ENCODE results near the gene PTCHD1.

Gene PTCHD1

GRCh38 chrX:23396263-23396662 is 61.6 kb downstream of the PTCHD1 start:
- Mint-ChIP-seq H3K4me3 (no peak overlapping the region), H3K27me3 (no peaks in the 10 kb centered on the region), H3K27ac (no peak overlapping the region), H3K9me3 (no peaks in the 10 kb centered on the region), H3K36me3 (no peaks in the 10 kb centered on the region), H3K4me1 (no peaks in the 10 kb centered on the region)
- no peak for DNase-seq
- CTCF ChIA-PET, result no interaction called here

GRCh38 chrX:23398570-23398969 is 63.9 kb downstream of the PTCHD1 start:
- no peak overlapping the region for H3K27ac Mint-ChIP-seq
- no peaks in the 10 kb centered on the region for H3K36me3 Mint-ChIP-seq
- H3K4me3 Mint-ChIP-seq, result no peak overlapping the region
- CTCF ChIA-PET, result no interaction called here
- DNase-seq, result no peak
- no peaks in the 10 kb centered on the region for H3K4me1 Mint-ChIP-seq
- H3K9me3 Mint-ChIP-seq, result no peaks in the 10 kb centered on the region
- no peaks in the 10 kb centered on the region for H3K27me3 Mint-ChIP-seq

- CTCF ChIA-PET, result no interaction called here
- Mint-ChIP-seq H3K4me3 (no peak overlapping the region), H3K27me3 (no peaks in the 10 kb centered on the region), H3K9me3 (no peaks in the 10 kb centered on the region), H3K4me1 (no peaks in the 10 kb centered on the region), H3K36me3 (no peaks in the 10 kb centered on the region), H3K27ac (no peak overlapping the region)
- no peak for DNase-seq
These were observed 69.2 kb downstream of the PTCHD1 start for GRCh38 chrX:23403849-23404248.

GRCh38 chrX:23422912-23423311 is 88.3 kb downstream of the PTCHD1 start:
- DNase-seq, result no peak
- H3K36me3 Mint-ChIP-seq, result no peaks in the 10 kb centered on the region

GRCh38 chrX:23434356-23434884 is 99.8 kb downstream of the PTCHD1 start:
- H3K4me3 Mint-ChIP-seq, result no peak overlapping the region
- peaks cover 2% of the 10 kb centered on the region for H3K9me3 Mint-ChIP-seq
- no peaks in the 10 kb centered on the region for H3K4me1 Mint-ChIP-seq
- H3K27ac Mint-ChIP-seq, result no peak overlapping the region
- H3K27me3 Mint-ChIP-seq, result no peaks in the 10 kb centered on the region
- CTCF ChIA-PET, result no interaction called here
- no peaks in the 10 kb centered on the region for H3K36me3 Mint-ChIP-seq
- no peak for DNase-seq

More at GRCh38 chrX:23422912-23423311, 88.3 kb downstream of the PTCHD1 start:
- no peaks in the 10 kb centered on the region for H3K4me1 Mint-ChIP-seq
- CTCF ChIA-PET, result no interaction called here
- H3K4me3 Mint-ChIP-seq, result no peak overlapping the region
- H3K27me3 Mint-ChIP-seq, result no peaks in the 10 kb centered on the region
- H3K27ac Mint-ChIP-seq, result no peak overlapping the region
- H3K9me3 Mint-ChIP-seq, result peaks cover 9% of the 10 kb centered on the region

GRCh38 chrX:23435108-23435507 is 100.5 kb downstream of the PTCHD1 start:
- H3K4me3 Mint-ChIP-seq, result no peak overlapping the region
- no peak for DNase-seq
- no peaks in the 10 kb centered on the region for H3K9me3 Mint-ChIP-seq
- H3K36me3 Mint-ChIP-seq, result no peaks in the 10 kb centered on the region
- CTCF ChIA-PET, result no interaction called here
- H3K27ac Mint-ChIP-seq, result no peak overlapping the region
- no peaks in the 10 kb centered on the region for H3K27me3 Mint-ChIP-seq
- no peaks in the 10 kb centered on the region for H3K4me1 Mint-ChIP-seq

- CTCF ChIA-PET, result no interaction called here
- Mint-ChIP-seq H3K27ac (no peak overlapping the region), H3K4me1 (no peaks in the 10 kb centered on the region), H3K4me3 (no peak overlapping the region), H3K9me3 (no peaks in the 10 kb centered on the region), H3K36me3 (no peaks in the 10 kb centered on the region), H3K27me3 (no peaks in the 10 kb centered on the region)
- no peak for DNase-seq
These were observed 100.9 kb downstream of the PTCHD1 start for GRCh38 chrX:23435575-23435974.

GRCh38 chrX:23436875-23437274 is 102.2 kb downstream of the PTCHD1 start:
- H3K9me3 Mint-ChIP-seq, result no peaks in the 10 kb centered on the region
- DNase-seq, result no peak
- no peaks in the 10 kb centered on the region for H3K27me3 Mint-ChIP-seq
- CTCF ChIA-PET, result no interaction called here
- H3K27ac Mint-ChIP-seq, result no peak overlapping the region
- H3K4me1 Mint-ChIP-seq, result no peaks in the 10 kb centered on the region
- H3K4me3 Mint-ChIP-seq, result no peak overlapping the region
- no peaks in the 10 kb centered on the region for H3K36me3 Mint-ChIP-seq

GRCh38 chrX:23451266-23451665 is 116.6 kb downstream of the PTCHD1 start:
- Mint-ChIP-seq H3K4me1 (no peaks in the 10 kb centered on the region), H3K36me3 (no peaks in the 10 kb centered on the region), H3K27me3 (no peaks in the 10 kb centered on the region), H3K9me3 (no peaks in the 10 kb centered on the region), H3K27ac (no peak overlapping the region), H3K4me3 (no peak overlapping the region)
- no peak for DNase-seq
- CTCF ChIA-PET, result no interaction called here

Measured in activated naive CD4-positive, alpha-beta T cell treated with anti-CD3 and anti-CD28 coated beads, Interleukin-2, amount 10 ng/mL, durations not matched to agents 7 days and 5 days (primary cell).